ENCODE data around the gene DDX56. TPM values are rescaled to one million over a fixed set of nuclear protein-coding genes. Genes with fewer than 3 reads are reported as not detected.
"Not testable (repeated sequence)": the region's sequence is repeated elsewhere in the genome, so short reads cannot be mapped to it uniquely, and the experiment has no call there.

The DDX56 gene
- total RNA-seq, 2 donors from 2014 or later: 52.9 to 60.6 TPM

DNA sequence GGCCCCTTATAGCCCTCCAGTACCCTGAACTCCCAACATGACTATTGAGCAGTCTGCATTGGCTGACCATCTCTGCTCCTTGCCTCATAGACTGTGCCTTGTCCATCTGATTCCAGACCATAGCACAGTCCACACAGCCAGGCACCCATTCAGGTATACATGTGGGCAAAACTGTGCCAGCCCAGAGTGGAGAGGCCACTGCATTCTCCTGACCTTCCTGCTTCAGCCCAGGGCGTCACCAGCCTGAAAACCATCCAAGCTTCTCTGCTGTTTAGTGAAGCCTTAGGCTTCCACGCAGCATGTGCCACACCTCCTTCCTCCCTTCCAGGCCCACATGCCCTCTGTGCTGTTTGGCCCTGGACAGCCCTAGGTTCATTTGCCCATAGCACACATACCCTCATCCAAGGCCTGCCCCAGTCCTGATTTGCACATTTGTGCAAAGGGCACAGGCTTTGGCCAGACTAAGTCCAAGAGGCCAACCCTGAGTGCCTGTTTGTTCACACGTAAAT, 10.5 kb downstream of the DDX56 start:
- Histone ChIP-seq H3K4me3 (no peak overlapping the region), H3K4me1 (replicated peaks) (no peaks in the 10 kb centered on the region), H3K27me3 (replicated peaks; ENCODE audit: insufficient read depth) (no peaks in the 10 kb centered on the region), H3K27ac (no peak overlapping the region), H3K36me3 (peaks cover 0 to 11% of the 10 kb centered on the region in 2 donors), H3K9me3 (no peaks in the 10 kb centered on the region)
- DNase-seq (ENCODE audit: low spot score): no peak
- intact Hi-C loops (cut with DNase I): no loop called here
- no peak for TF ChIP-seq POLR2A (IDR thresholded peaks at IDR 0.05)
- TF ChIP-seq, protein P1, sequence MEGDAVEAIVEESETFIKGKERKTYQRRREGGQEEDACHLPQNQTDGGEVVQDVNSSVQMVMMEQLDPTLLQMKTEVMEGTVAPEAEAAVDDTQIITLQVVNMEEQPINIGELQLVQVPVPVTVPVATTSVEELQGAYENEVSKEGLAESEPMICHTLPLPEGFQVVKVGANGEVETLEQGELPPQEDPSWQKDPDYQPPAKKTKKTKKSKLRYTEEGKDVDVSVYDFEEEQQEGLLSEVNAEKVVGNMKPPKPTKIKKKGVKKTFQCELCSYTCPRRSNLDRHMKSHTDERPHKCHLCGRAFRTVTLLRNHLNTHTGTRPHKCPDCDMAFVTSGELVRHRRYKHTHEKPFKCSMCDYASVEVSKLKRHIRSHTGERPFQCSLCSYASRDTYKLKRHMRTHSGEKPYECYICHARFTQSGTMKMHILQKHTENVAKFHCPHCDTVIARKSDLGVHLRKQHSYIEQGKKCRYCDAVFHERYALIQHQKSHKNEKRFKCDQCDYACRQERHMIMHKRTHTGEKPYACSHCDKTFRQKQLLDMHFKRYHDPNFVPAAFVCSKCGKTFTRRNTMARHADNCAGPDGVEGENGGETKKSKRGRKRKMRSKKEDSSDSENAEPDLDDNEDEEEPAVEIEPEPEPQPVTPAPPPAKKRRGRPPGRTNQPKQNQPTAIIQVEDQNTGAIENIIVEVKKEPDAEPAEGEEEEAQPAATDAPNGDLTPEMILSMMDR (IDR thresholded peaks at IDR 0.05): no peak
- WGBS: 75% methylated on average over 3 of the region's 3 CpGs

DNA sequence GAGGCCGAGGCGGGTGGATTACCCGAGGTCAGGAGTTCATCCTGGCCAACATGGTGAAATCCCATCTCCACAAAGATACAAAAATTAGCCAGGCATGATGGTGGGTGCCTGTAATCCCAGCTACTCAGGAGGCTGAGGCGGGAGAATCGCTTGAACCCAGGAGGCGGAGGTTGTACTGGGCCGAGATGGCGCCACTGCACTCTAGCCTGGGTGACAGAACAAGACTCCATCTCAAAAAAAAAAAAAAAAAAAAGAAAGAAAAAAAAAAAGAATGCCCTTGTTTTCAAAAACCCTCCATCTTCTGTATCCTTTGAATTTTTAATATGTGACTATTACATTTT, 11.1 kb downstream of the DDX56 start:
- H3K9me3 ChIP-seq; H3K4me1 ChIP-seq (replicated peaks); DNase-seq (ENCODE audit: low spot score); H3K27me3 ChIP-seq (replicated peaks; ENCODE audit: insufficient read depth); H3K36me3 ChIP-seq; intact Hi-C loops (cut with DNase I); H3K27ac ChIP-seq; H3K4me3 ChIP-seq: not testable (repeated sequence)
- WGBS: 94% methylated on average over 8 of the region's 8 CpGs

DNA sequence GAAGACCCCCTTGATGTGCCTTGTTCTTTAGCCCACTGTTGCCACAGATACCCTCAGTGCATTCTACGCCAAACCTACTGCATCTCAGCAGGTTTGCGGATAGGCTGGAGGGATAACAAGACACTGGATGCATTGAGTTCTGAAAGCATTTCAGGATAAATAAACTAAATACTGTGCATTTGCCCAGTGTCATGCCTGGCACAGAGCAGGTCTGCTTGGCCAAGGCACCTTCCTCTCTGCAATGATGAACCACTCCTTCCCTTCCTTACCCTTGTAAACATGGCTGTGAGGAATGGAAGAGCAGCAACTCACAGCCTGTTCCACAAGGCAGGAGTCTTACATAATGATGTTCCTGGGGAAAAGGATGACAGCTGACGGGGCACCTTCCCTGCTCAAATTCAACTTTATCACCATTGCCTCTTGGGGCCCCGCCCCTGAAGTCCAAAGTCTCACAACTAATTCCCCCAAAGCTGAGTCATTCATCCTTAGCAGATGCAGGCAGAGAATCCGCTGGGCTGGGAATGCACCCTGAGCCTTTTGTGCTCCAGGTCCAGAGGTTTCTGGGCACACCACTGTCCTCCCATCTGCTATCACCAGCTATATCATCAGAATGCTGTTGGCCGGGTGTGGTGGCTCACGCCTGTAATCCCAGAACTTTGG, 11.6 kb downstream of the DDX56 start:
- TF ChIP-seq, protein P1 (IDR thresholded peaks at IDR 0.05): no peak
- no peak for TF ChIP-seq POLR2A (IDR thresholded peaks at IDR 0.05)
- TF ChIP-seq POLR2AphosphoS5 (IDR thresholded peaks at IDR 0.05): no peak
- intact Hi-C loops (cut with DNase I): no loop called here

DNA sequence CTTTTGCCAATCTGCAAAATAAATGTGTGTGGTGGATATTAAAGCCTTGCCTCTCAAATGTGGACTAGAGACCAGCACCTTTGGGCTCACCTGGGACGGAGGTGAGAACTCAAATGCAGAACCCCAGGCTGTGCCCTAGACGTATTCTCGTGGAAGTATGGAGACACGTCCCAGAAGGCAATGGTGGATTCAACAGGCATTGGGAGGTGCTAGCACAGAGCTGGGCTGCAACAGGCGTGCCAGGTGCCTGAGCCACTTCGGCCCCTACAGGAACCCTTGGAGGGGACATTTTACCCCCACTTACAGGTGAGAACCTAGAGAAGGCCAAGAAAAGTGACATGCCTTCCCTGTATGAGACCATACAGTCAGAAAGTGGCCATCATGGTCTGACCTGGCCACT, 12.2 kb downstream of the DDX56 start:
- no peak overlapping the region for H3K4me3 ChIP-seq
- intact Hi-C loops (cut with DNase I): no loop called here
- H3K9me3 ChIP-seq: no peaks in the 10 kb centered on the region
- WGBS: 79% methylated on average over 6 of the region's 6 CpGs
- H3K27me3 ChIP-seq (replicated peaks; ENCODE audit: insufficient read depth): no peaks in the 10 kb centered on the region
- TF ChIP-seq POLR2A (IDR thresholded peaks at IDR 0.05) (no peak), POLR2AphosphoS5 (IDR thresholded peaks at IDR 0.05) (no peak)
- TF ChIP-seq, protein P1 (IDR thresholded peaks at IDR 0.05): no peak
- H3K36me3 ChIP-seq: peaks cover 0 to 4% of the 10 kb centered on the region in 2 donors
- H3K4me1 ChIP-seq (replicated peaks): no peaks in the 10 kb centered on the region
- DNase-seq (ENCODE audit: low spot score): no peak
- no peak overlapping the region for H3K27ac ChIP-seq

More for the DNA sequence above, 11.6 kb downstream of the DDX56 start:
- peaks cover 0 to 8% of the 10 kb centered on the region in 2 donors for H3K36me3 ChIP-seq
- no peak overlapping the region for H3K4me3 ChIP-seq
- no peaks in the 10 kb centered on the region for H3K4me1 ChIP-seq (replicated peaks)
- H3K9me3 ChIP-seq: no peaks in the 10 kb centered on the region
- 91% methylated on average over 7 of the region's 7 CpGs for WGBS
- DNase-seq (ENCODE audit: low spot score): no peak
- H3K27me3 ChIP-seq (replicated peaks; ENCODE audit: insufficient read depth): no peaks in the 10 kb centered on the region
- H3K27ac ChIP-seq: no peak overlapping the region

DNA sequence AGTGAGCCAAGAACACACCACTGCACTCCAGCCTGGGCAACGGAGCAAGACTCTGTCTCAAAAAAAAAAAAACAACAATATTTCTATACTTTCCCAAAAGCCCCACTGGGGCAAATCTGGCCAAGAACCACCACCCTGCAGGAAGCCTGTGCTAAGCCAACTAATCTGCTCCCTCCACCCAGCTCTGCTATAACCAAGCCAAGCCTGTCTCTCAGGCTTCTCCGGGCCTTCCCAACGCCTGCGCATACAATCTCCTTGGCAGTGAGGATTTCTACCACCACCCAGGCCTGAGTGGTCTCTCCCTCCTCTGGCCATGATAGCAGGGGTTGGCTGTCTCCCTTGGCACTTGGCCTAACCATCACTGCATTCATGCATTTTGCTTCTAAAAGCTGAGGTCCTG, 14.2 kb downstream of the DDX56 start:
- 81% methylated on average over 4 of the region's 4 CpGs for WGBS
- Histone ChIP-seq H3K4me3 (no peak overlapping the region), H3K36me3 (no peaks in the 10 kb centered on the region), H3K27me3 (replicated peaks; ENCODE audit: insufficient read depth) (no peaks in the 10 kb centered on the region), H3K27ac (no peak overlapping the region), H3K4me1 (replicated peaks) (no peaks in the 10 kb centered on the region), H3K9me3 (no peaks in the 10 kb centered on the region)
- DNase-seq (ENCODE audit: low spot score): no peak
- TF ChIP-seq POLR2AphosphoS5 (IDR thresholded peaks at IDR 0.05) (no peak), POLR2A (IDR thresholded peaks at IDR 0.05) (no peak)
- TF ChIP-seq, protein P1 (IDR thresholded peaks at IDR 0.05): no peak
- intact Hi-C loops (cut with DNase I): no loop called here

All from prostate gland (tissue), 2 donors.